A549 (cell line): Measurements from ENCODE around the gene ZNF750. TPM values are rescaled to one million over a fixed set of nuclear protein-coding genes. Genes with fewer than 3 reads are reported as not detected.

Experiments
- ATAC-seq, 2 experiments: fragments of 200-7000 bp in 1 of 2; fragments of >200 bp in 1 of 2; cut with Nextera tagmentation in 1 of 2; cut with Tn5 transposase in 1 of 2; 3 replicates each; pipeline versions ENCODE4 v1.8.0 to v1.9.1; 2018 to 2020; ENCODE audit warnings: mild to moderate bottlenecking in 1 of 2, moderate library complexity in 1 of 2
- CTCF ChIA-PET: fragments of 300-600 bp; sonication (Branson Sonifier 250); formaldehyde crosslinking; extraction: SDS; loops from one replicate; lab custom pipeline; 2021; ENCODE audit warnings: antibody characterized with exemption, inconsistent platforms; lab: Yijun Ruan, JAX
- POLR2A ChIA-PET: fragments of 350-600 bp; formaldehyde crosslinking; extraction: SDS; loops from one replicate; lab custom pipeline; 2021; ENCODE audit warnings: antibody characterized with exemption, inconsistent platforms; lab: Yijun Ruan, JAX
- DNase-seq, 2 experiments: peaks; one replicate each; pipeline versions ENCODE4 v3.0.0 to v3.0.0-alpha.2; 2011 to 2016; ENCODE audit warnings: low read depth in 1 of 2, low spot score in 1 of 2
- FAIRE-seq: peaks from 2 replicates; lab custom pipeline; 2011; peaks lifted over from hg19 to GRCh38; lab: Jason Lieb, UNC
- H3K27ac ChIP-seq, 2 experiments: fragments of >200 bp; sonication (Bioruptor Twin); formaldehyde crosslinking; 3 replicates each; pipeline ENCODE4 v1.5.1; 2016 to 2017
- H3K4me1 ChIP-seq: fragments of >200 bp; sonication (Bioruptor Twin); formaldehyde crosslinking; 3 replicates; pipeline ENCODE4 v1.6.1; 2016
- H3K4me2 ChIP-seq: fragments of >200 bp; sonication (Bioruptor Twin); formaldehyde crosslinking; 3 replicates; pipeline ENCODE4 v1.6.1; 2016
- H3K4me3 ChIP-seq: fragments of >200 bp; sonication (Bioruptor Twin); formaldehyde crosslinking; 3 replicates; pipeline ENCODE4 v1.5.1; 2016
- H3K9me3 ChIP-seq: fragments of >200 bp; sonication (Bioruptor Twin); formaldehyde crosslinking; 3 replicates; pipeline ENCODE4 v1.6.1; 2016
- CHD4 ChIP-seq: fragments of 200-600 bp; sonication (generic); IDR thresholded peaks from 2 replicates; pipeline ENCODE4 v1.6.1; 2016; ENCODE audit warnings: antibody characterized with exemption, mild to moderate bottlenecking, borderline replicate concordance
- EHF ChIP-seq: fragments of 250-450 bp; sonication (Bioruptor Pico); IDR thresholded peaks from 2 replicates; pipeline ENCODE4 v1.5.0; 2020; ENCODE audit warnings: mild to moderate bottlenecking
- EHMT2 ChIP-seq: fragments of 200-600 bp; sonication (generic); IDR thresholded peaks from 2 replicates; pipeline ENCODE4 v1.6.1; 2016; ENCODE audit warnings: antibody characterized with exemption, low read depth, mild to moderate bottlenecking, moderate library complexity
- FOSB ChIP-seq: fragments of 250-450 bp; sonication (Bioruptor Pico); IDR thresholded peaks from 2 replicates; pipeline ENCODE4 v1.5.0; 2020; ENCODE audit warnings: mild to moderate bottlenecking, moderate library complexity
- FOXS1 ChIP-seq: fragments of 250-450 bp; sonication (Bioruptor Pico); IDR thresholded peaks from 2 replicates; pipeline ENCODE4 v1.5.0; 2020; ENCODE audit warnings: mild to moderate bottlenecking, moderate library complexity
- GATA3 ChIP-seq: IDR thresholded peaks from 2 replicates; pipeline ENCODE4 v1.6.1; 2012; ENCODE audit warnings: borderline replicate concordance
- HOXA7 ChIP-seq: fragments of 250-450 bp; sonication (Bioruptor Pico); IDR thresholded peaks from 2 replicates; pipeline ENCODE4 v1.5.0; 2020; ENCODE audit warnings: mild to moderate bottlenecking, moderate library complexity
- HOXB13 ChIP-seq: fragments of 250-450 bp; sonication (Bioruptor Pico); IDR thresholded peaks from 2 replicates; pipeline ENCODE4 v1.5.0; 2020; ENCODE audit warnings: low read depth, mild to moderate bottlenecking, moderate library complexity
- JUN ChIP-seq, 2 experiments: fragments of >200 bp; sonication (Bioruptor Twin); formaldehyde crosslinking; IDR thresholded peaks; 2 replicates in 1 of 2; 3 replicates in 1 of 2; pipeline ENCODE4 v1.6.1; 2016 to 2017
- KDM1A ChIP-seq: fragments of 200-600 bp; sonication (generic); IDR thresholded peaks from 2 replicates; pipeline ENCODE4 v1.6.1; 2016; ENCODE audit warnings: low read depth, mild to moderate bottlenecking
- KDM5A ChIP-seq: fragments of 200-600 bp; sonication (generic); IDR thresholded peaks from 2 replicates; pipeline ENCODE4 v1.6.1; 2016; ENCODE audit warnings: antibody characterized with exemption, mild to moderate bottlenecking
- MYC ChIP-seq: IDR thresholded peaks from 2 replicates; pipeline ENCODE4 v1.6.1; 2012; ENCODE audit warnings: mild to moderate bottlenecking, inconsistent platforms, low read length, improper control_type of control experiment, borderline replicate concordance
- NFE2L2 ChIP-seq: fragments of 150-350 bp; conservative IDR thresholded peaks from 2 replicates; pipeline ENCODE4 v1.6.1; 2014; ENCODE audit warnings: low read length
- PHF8 ChIP-seq: fragments of 200-600 bp; sonication (generic); IDR thresholded peaks from 2 replicates; pipeline ENCODE4 v1.6.1; 2016; ENCODE audit warnings: low read depth, mild to moderate bottlenecking, antibody characterized with exemption, moderate library complexity, borderline replicate concordance
- POLR2A ChIP-seq: IDR thresholded peaks from 2 replicates; pipeline ENCODE4 v1.6.1; 2012; ENCODE audit warnings: mild to moderate bottlenecking, low read length
- POLR2AphosphoS2 ChIP-seq: conservative IDR thresholded peaks from 2 replicates; pipeline ENCODE4 v1.6.1; 2012; ENCODE audit warnings: low read length, improper control_type of control experiment, inconsistent platforms
- RCOR1 ChIP-seq: fragments of 150-350 bp; IDR thresholded peaks from 2 replicates; pipeline ENCODE4 v1.6.1; 2014; ENCODE audit warnings: antibody characterized with exemption, low read length, low read depth
- SMC3 ChIP-seq: fragments of >200 bp; sonication (Bioruptor Twin); formaldehyde crosslinking; IDR thresholded peaks from 3 replicates; pipeline ENCODE4 v1.6.1; 2018; ENCODE audit warnings: inconsistent platforms
- SREBF2 ChIP-seq: fragments of 450-650 bp; IDR thresholded peaks from 2 replicates; pipeline ENCODE4 v1.6.1; 2014; ENCODE audit warnings: mild to moderate bottlenecking, moderate library complexity
- TP53 ChIP-seq: fragments of 250-450 bp; sonication (Bioruptor Pico); IDR thresholded peaks from 2 replicates; pipeline ENCODE4 v1.5.0; 2021; ENCODE audit warnings: mild to moderate bottlenecking, moderate library complexity
- ZC3H11A ChIP-seq: fragments of 450-650 bp; IDR thresholded peaks from 2 replicates; pipeline ENCODE4 v1.6.1; 2014; ENCODE audit warnings: antibody characterized with exemption, mild to moderate bottlenecking
- ZFP36 ChIP-seq: fragments of 450-650 bp; IDR thresholded peaks from 2 replicates; pipeline ENCODE4 v1.6.1; 2014; ENCODE audit warnings: borderline replicate concordance; ENCODE audit not compliant: partially characterized antibody
- ZNF302 ChIP-seq: fragments of 250-450 bp; sonication (Bioruptor Pico); IDR thresholded peaks from 2 replicates; pipeline ENCODE4 v1.9.0; 2021; ENCODE audit warnings: inconsistent platforms, mild to moderate bottlenecking, moderate library complexity
- WGBS: methylation state at CpG from one replicate; pipeline ENCODE4 v1.1.6; 2017; ENCODE audit errors: missing lambda C conversion rate; 5-methylcytosine and 5-hydroxymethylcytosine counted together
- polyA plus RNA-seq, 4 experiments: library from polyadenylated mRNA; depleted of rRNA in 3 of 4; stranded (reverse); fragments of >200 nt; fragmentation: RNase III in 1 of 4; extraction: RNeasy Plus Mini Kit Qiagen cat#74134 plus additional on column Dnase treatment in 1 of 4; gene quantifications; 2 replicates in 3 of 4; 3 replicates in 1 of 4; pipeline ENCODE4 v1.2.3, GENCODE V29; 2011 to 2017
- TF ChIP-seq, protein P1 (sequence below): fragments of 450-650 bp; IDR thresholded peaks from 2 replicates; pipeline ENCODE4 v1.6.1; 2014; ENCODE audit warnings: antibody characterized with exemption
- TF ChIP-seq, protein P2 (sequence below): fragments of 150-350 bp; IDR thresholded peaks from 2 replicates; pipeline ENCODE4 v1.6.1; 2014; ENCODE audit warnings: low read depth, mild to moderate bottlenecking, low read length
- TF ChIP-seq, protein P3 (sequence below): fragments of >200 bp; sonication (Bioruptor Twin); formaldehyde crosslinking; IDR thresholded peaks from 2 replicates; pipeline ENCODE4 v1.6.1; 2016
- TF ChIP-seq, protein P4 (sequence below): fragments of >200 bp; sonication (Bioruptor Twin); formaldehyde crosslinking; IDR thresholded peaks from 3 replicates; pipeline ENCODE4 v1.5.1; 2016
- TF ChIP-seq, protein P5 (sequence below): fragments of 250-450 bp; sonication (Bioruptor Pico); IDR thresholded peaks from 2 replicates; pipeline ENCODE4 v1.5.0; 2020; ENCODE audit warnings: low read depth, mild to moderate bottlenecking, moderate library complexity
- TF ChIP-seq, protein P6 (sequence below): IDR thresholded peaks from 2 replicates; pipeline ENCODE4 v1.6.1; 2012

ZNF750 gene
- polyA plus RNA-seq, 2 of the 4 experiments (the other 2 are of a cell fraction), result not detected

DNA sequence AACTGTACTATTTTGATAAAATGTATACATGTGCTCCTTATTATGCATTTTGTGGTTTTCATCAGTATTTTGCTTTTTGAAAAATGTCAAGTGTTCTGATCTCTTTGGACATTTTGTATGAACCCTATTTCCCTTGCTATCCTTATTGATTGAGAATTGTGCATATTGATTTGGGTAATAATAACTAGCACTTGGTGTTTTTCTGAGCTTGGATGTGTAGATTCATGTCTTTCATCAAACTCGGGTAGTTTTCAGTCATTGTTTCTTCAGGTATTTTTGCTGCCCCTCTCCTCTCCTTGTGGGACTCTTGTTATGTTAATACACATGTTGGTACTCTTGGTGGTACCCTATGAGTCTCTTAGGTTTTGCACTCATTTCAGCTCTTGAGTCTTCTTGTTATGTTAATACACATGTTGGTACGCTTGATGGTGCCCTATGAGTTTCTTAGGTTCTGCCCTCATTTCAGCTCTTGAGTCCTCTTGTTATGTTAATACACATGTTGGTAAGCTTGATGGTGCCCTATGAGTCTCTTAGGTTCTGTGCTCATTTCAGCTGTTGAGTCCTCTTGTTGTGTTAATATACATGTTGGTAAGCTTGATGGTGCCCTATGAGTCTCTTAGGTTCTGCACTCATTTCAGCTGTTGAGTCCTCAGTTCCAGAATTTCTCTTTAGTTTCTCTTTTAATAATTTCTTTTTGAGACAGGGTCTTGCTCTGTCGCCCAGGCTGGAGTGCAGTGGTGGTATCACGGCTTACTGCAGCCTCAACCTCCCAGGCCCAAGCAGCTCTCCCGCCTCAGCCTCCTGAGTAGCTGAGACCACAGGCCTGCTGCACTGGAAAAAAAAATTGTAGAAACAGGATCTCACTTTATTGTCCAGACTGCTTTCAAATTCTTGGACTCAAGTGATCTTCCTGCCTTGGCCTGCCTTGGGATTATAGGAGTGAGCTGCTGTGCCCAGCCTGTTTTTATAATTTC is 19.3 kb downstream of the ZNF750 start:
- FAIRE-seq (peak; percentile 56), DNase-seq (peak in 1 of 2 experiments; percentile 31), ATAC-seq (no peak)
- TF ChIP-seq KDM1A (peak; percentile 68; the same call in 1 of the 2 replicates), POLR2A (no peak), SREBF2 (no peak), MYC (no peak), TP53 (CRISPR knock-in tag) (no peak), PHF8 (no peak), KDM5A (no peak)
- Histone ChIP-seq H3K27ac (no peak overlapping the region), H3K4me2 (no peak overlapping the region), H3K4me3 (no peak overlapping the region), H3K4me1 (no peaks in the 10 kb centered on the region), H3K9me3 (peaks cover 19% of the 10 kb centered on the region)
- POLR2A ChIA-PET, result no interaction called here
- 97% methylated on average over 5 of the region's 5 CpGs for WGBS
- CTCF ChIA-PET, result interaction anchor here (0.9 to 1.3 kb wide), 3 partner anchors 16 to 70 kb away, joined by 3 to 5 read pairs (median 3); no protein-coding TSS in a partner anchor

DNA sequence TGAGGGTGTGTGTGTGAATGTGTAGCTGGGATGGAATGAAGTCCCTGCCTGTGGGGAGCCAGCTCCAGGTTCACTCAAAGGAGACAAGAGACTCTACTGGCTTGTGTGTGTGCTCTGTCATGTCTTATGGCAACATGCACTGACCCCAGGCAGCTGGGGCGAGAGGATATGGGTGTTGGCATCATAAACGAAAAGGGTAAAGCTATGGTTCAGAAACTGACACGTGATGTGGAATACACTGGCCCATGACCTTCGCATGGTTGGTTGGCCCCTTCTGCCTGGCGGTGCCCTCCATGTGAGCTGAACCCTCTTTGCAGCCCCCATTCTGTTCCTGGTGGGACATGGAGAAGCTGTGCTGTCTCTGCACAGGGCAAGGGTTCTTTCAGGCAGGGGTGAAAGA is 21.9 kb downstream of the ZNF750 start:
- TF ChIP-seq POLR2AphosphoS2 (no peak), GATA3 (no peak), SREBF2 (no peak), ZC3H11A (no peak), CHD4 (no peak), HOXB13 (CRISPR knock-in tag) (no peak), TP53 (CRISPR knock-in tag) (no peak), RCOR1 (no peak), FOSB (CRISPR knock-in tag) (no peak), SMC3 (no peak), FOXS1 (CRISPR knock-in tag) (no peak)
- TF ChIP-seq, protein P1, sequence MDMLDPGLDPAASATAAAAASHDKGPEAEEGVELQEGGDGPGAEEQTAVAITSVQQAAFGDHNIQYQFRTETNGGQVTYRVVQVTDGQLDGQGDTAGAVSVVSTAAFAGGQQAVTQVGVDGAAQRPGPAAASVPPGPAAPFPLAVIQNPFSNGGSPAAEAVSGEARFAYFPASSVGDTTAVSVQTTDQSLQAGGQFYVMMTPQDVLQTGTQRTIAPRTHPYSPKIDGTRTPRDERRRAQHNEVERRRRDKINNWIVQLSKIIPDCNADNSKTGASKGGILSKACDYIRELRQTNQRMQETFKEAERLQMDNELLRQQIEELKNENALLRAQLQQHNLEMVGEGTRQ, result no peak
- TF ChIP-seq, protein P2, sequence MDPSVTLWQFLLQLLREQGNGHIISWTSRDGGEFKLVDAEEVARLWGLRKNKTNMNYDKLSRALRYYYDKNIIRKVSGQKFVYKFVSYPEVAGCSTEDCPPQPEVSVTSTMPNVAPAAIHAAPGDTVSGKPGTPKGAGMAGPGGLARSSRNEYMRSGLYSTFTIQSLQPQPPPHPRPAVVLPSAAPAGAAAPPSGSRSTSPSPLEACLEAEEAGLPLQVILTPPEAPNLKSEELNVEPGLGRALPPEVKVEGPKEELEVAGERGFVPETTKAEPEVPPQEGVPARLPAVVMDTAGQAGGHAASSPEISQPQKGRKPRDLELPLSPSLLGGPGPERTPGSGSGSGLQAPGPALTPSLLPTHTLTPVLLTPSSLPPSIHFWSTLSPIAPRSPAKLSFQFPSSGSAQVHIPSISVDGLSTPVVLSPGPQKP, result no peak
- H3K4me1 ChIP-seq, result no peaks in the 10 kb centered on the region
- H3K9me3 ChIP-seq, result peaks cover 19% of the 10 kb centered on the region
- FAIRE-seq (no peak), DNase-seq (no peak), ATAC-seq (no peak)
- ChIA-PET CTCF (interaction anchor here (0.8 to 1.4 kb wide), 5 partner anchors 16 to 50 kb away, joined by 3 read pairs; no protein-coding TSS in a partner anchor), POLR2A (no interaction called here)
- no peak overlapping the region for H3K4me2 ChIP-seq
- 91% methylated on average over 5 of the region's 5 CpGs for WGBS
- H3K4me3 ChIP-seq, result no peak overlapping the region
- no peak overlapping the region for H3K27ac ChIP-seq

DNA sequence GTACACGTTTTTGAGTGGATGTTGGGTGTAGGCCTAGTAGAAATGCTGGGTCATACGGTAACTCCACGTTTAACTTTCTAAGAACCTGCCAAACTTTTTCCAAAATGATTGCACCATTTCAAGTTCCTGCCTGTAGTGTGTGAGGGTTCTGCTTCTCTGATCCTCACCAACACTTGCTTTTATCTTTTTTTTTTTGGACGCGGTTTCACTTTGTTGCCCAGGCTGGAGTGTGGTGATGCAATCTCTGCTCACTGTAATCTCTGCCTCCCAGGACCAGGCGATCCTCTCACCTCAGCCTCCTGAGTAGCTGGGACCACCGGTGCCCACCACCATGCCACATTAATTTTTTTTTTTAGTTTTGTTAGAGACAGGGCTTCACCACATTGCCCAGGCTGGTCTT is 23.5 kb downstream of the ZNF750 start:
- 86% methylated on average over 7 of the region's 7 CpGs for WGBS
- H3K4me2 ChIP-seq, result no peak overlapping the region
- DNase-seq (no peak), ATAC-seq (no peak), FAIRE-seq (no peak)
- ChIA-PET POLR2A (no interaction called here), CTCF (interaction anchor here (1.3 kb wide), 1 partner anchor 22 kb away, joined by 3 read pairs; no protein-coding TSS in a partner anchor)
- H3K4me3 ChIP-seq, result no peak overlapping the region
- peaks cover 19% of the 10 kb centered on the region for H3K9me3 ChIP-seq
- H3K4me1 ChIP-seq, result no peaks in the 10 kb centered on the region
- no peak overlapping the region for H3K27ac ChIP-seq
- TF ChIP-seq, protein P3, sequence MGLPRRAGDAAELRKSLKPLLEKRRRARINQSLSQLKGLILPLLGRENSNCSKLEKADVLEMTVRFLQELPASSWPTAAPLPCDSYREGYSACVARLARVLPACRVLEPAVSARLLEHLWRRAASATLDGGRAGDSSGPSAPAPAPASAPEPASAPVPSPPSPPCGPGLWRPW, result no peak
- TF ChIP-seq KDM1A (no peak), HOXA7 (CRISPR knock-in tag) (no peak), EHF (no peak), NFE2L2 (no peak), ZC3H11A (no peak), ZFP36 (no peak), JUN (IDR thresholded peaks at IDR 0.05) (no peak), ZNF302 (CRISPR knock-in tag) (no peak), EHMT2 (no peak), MYC (no peak)
- TF ChIP-seq, protein P4, sequence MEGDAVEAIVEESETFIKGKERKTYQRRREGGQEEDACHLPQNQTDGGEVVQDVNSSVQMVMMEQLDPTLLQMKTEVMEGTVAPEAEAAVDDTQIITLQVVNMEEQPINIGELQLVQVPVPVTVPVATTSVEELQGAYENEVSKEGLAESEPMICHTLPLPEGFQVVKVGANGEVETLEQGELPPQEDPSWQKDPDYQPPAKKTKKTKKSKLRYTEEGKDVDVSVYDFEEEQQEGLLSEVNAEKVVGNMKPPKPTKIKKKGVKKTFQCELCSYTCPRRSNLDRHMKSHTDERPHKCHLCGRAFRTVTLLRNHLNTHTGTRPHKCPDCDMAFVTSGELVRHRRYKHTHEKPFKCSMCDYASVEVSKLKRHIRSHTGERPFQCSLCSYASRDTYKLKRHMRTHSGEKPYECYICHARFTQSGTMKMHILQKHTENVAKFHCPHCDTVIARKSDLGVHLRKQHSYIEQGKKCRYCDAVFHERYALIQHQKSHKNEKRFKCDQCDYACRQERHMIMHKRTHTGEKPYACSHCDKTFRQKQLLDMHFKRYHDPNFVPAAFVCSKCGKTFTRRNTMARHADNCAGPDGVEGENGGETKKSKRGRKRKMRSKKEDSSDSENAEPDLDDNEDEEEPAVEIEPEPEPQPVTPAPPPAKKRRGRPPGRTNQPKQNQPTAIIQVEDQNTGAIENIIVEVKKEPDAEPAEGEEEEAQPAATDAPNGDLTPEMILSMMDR, result no peak
- TF ChIP-seq, protein P5, sequence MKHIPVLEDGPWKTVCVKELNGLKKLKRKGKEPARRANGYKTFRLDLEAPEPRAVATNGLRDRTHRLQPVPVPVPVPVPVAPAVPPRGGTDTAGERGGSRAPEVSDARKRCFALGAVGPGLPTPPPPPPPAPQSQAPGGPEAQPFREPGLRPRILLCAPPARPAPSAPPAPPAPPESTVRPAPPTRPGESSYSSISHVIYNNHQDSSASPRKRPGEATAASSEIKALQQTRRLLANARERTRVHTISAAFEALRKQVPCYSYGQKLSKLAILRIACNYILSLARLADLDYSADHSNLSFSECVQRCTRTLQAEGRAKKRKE, result no peak
- TF ChIP-seq, protein P6, sequence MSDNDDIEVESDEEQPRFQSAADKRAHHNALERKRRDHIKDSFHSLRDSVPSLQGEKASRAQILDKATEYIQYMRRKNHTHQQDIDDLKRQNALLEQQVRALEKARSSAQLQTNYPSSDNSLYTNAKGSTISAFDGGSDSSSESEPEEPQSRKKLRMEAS, result no peak
